ENCODE measurements around the gene RABGAP1L. TPM values are rescaled to one million over a fixed set of nuclear protein-coding genes. Genes with fewer than 3 reads are reported as not detected.

Gene RABGAP1L
- total and polyA plus RNA-seq, 10 of the 15 experiments (the other 5 are each of a cell fraction or from before 2014, with no cell fraction given) = 5.8 to 194 (median 113) TPM

GRCh38 chr1:175023043-175023921 lies 864.0 kb downstream of the RABGAP1L start, which contains the start of gene MRPS14 (continued):
- TF ChIP-seq ZNF687 (IDR thresholded peaks at IDR 0.05) (no peak), POLR2A (IDR thresholded peaks at IDR 0.05; ENCODE audit: low read depth, low read length) (peak; percentile 90), MTA2 (IDR thresholded peaks at IDR 0.05; ENCODE audit: low read depth) (peak; percentile 26; the same call in 1 of the 2 replicates), NR2C1 (IDR thresholded peaks at IDR 0.05) (peak; percentile 57; the same call in 1 of the 2 replicates), PAX8 (IDR thresholded peaks at IDR 0.05) (no peak), SMARCA5 (IDR thresholded peaks at IDR 0.05) (no peak), ETV6 (conservative IDR thresholded peaks at IDR 0.05 in 1 of 2, IDR thresholded peaks at IDR 0.05 in 1 of 2; ENCODE audit: borderline replicate concordance in 1 of 2, low read depth in 1 of 2) (no peak; a peak in 1 of 4 replicates), FOS (IDR thresholded peaks at IDR 0.05; ENCODE audit: borderline replicate concordance, extremely low read depth, insufficient read length) (no peak), SUZ12 (IDR thresholded peaks at IDR 0.05; ENCODE audit: unreplicated experiment) (no peak), NFYA (IDR thresholded peaks at IDR 0.05; ENCODE audit: borderline replicate concordance, low read depth, low read length) (no peak), SUPT20H (IDR thresholded peaks at IDR 0.05; ENCODE audit: borderline replicate concordance, control insufficient read depth, low read depth, low read length) (no peak), RB1 (IDR thresholded peaks at IDR 0.05; ENCODE audit: borderline replicate concordance) (no peak), ZNF274 (IDR thresholded peaks at IDR 0.05; ENCODE audit: insufficient read depth, insufficient read length) (no peak), JUND (IDR thresholded peaks at IDR 0.05; ENCODE audit: low read depth, low read length) (no peak), POLR2AphosphoS2 (IDR thresholded peaks at IDR 0.05; ENCODE audit: low read depth, low read length) (peak; percentile 57; the same call in 1 of the 2 replicates), STAT1 (conservative IDR thresholded peaks at IDR 0.05) (no peak; the same call in 1 of the 2 replicates), HSF1 (IDR thresholded peaks at IDR 0.05; ENCODE audit: low read depth, low read length) (no peak), ZNF207 (IDR thresholded peaks at IDR 0.05; ENCODE audit: borderline replicate concordance) (peak; percentile 93; the same call in 1 of the 2 replicates), BRCA1 (IDR thresholded peaks at IDR 0.05; ENCODE audit: low read depth, low read length) (peak; percentile 73), ELK1 (IDR thresholded peaks at IDR 0.05; ENCODE audit: low read depth, low read length) (0 out of 2 replicates have a peak, but pooled peaks have one; percentile 47), ZNF24 (IDR thresholded peaks at IDR 0.05) (peak; percentile 41; the same call in 1 of the 2 replicates), IRF3 (IDR thresholded peaks at IDR 0.05) (no peak), ZZZ3 (IDR thresholded peaks at IDR 0.05; ENCODE audit: control insufficient read depth, insufficient read length, low read depth) (no peak)

Data from GM12878 (cell line).